HG03342 (cell line): ENCODE measurements around the gene KCNN3.
A peak's percentile ranks its signal among the peaks of the same experiment; 100 is the strongest.

Experiments
- ATAC-seq: cut with Tn5 transposase; IDR thresholded peaks from one replicate; pipeline ENCODE4 v1.9.1; 2021; ENCODE audit warnings: mild to moderate bottlenecking, moderate library complexity; ENCODE audit not compliant: unreplicated experiment

The KCNN3 gene

GRCh38 chr1:154880671-154881070 is 10.6 kb upstream of the KCNN3 start:
- ATAC-seq: no peak

- no peak for ATAC-seq
Observed at GRCh38 chr1:154879038-154879421, 8.9 kb upstream of the KCNN3 start.

- no peak for ATAC-seq
Observed at GRCh38 chr1:154878371-154879037, 8.4 kb upstream of the KCNN3 start.

- no peak for ATAC-seq
Observed at GRCh38 chr1:154877370-154877974, 7.4 kb upstream of the KCNN3 start.

- no peak for ATAC-seq
Observed at GRCh38 chr1:154876842-154877369, 6.8 kb upstream of the KCNN3 start.

DNA sequence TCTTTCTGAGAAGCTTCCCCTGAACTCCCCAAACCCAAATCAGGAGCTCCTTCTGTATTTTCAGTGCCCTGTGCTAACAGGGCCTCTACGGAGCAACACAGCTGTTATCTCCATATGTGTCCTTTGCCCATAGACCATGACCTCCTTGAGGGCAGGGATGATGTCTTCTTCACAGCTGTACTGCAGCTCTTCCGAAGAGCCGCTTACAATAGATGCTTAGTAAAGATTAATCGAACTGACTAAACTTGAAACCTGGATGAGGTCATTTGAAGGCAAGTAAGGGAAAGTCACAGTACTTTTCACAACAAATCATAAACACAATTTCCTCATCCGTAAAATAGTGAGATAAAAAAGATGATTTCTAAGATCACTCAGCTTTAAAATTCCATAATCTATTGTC is 4.4 kb upstream of the KCNN3 start:
- ATAC-seq: no peak

- ATAC-seq: no peak
Observed at GRCh38 chr1:154873321-154873950, 3.4 kb upstream of the KCNN3 start.

DNA sequence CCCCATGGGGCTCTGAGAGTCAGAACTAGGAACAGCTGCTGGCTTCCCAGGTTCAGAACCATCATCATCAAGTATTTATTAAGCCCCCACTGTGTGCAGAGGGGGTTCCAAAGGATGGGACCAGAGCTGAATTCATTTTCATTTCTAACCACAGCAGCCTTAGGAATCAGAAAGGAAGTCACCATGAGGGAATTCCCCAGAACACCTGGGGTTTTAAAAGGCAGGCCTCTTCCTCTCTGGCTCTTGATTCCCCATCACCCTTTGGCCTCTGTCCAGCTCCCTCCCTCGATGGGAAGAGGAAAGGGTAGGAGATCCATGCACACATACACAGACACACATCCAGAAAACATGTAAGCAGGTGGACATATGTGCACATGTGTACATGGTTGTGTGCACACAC is 1.3 kb upstream of the KCNN3 start:
- no peak for ATAC-seq

DNA sequence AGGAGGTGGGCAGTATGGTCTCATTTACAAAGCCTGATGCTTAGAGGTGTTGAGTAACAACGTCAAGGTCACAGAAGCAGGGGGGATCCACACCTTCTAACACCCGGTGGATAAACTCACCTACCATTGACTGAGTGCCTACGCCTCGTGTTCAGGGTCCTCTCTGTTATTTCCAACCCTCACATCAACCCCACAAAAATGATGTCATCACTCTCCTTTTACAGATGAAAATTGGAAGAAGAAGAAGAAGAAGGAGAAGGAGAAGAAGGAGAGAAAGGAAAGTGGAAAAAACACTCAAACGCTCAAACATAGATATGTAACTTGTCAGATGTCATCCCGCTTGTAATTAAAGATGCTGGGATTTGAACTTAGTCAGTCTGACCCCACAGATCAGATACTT is 653 bp upstream of the KCNN3 start:
- no peak for ATAC-seq

- ATAC-seq: no peak
Observed at GRCh38 chr1:154869351-154870114, 548 bp downstream of the KCNN3 start.

DNA sequence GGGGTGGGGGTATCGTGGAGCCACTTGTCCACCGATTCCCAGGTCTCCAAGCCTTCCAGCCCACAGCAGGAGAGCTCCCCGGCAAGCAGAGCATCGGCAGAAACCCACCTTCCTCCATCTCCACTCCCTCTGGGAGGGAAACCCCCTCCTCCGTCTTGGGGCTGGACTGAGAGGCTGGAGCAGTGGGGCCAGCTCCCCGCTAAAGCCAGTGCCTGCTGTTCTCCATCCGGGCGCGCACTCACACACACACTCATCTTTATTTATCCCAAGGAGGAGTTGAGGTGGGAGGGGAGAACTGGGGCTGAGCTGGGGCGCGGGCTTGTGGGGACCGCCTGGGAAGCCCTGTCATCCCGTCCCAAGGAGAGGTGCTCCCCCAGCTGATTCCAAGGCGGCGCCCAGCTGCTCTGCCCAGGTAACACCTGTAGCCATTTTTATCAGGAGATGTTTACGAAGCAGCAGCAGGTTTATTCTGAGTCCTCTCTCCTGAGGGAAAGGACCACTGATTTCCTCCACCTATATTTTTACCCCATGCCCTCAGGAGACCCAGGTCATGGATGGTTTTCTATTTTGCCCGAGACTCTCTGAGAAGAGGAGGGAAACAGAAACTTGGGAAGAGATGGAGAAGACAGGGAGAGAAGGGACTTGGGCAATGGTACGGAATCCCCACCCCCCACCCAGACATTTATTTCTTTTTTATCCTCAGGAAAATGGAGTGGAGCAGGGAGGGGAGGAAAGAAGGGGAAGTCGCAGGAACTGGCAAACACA is 2.1 kb downstream of the KCNN3 start:
- ATAC-seq: no peak

DNA sequence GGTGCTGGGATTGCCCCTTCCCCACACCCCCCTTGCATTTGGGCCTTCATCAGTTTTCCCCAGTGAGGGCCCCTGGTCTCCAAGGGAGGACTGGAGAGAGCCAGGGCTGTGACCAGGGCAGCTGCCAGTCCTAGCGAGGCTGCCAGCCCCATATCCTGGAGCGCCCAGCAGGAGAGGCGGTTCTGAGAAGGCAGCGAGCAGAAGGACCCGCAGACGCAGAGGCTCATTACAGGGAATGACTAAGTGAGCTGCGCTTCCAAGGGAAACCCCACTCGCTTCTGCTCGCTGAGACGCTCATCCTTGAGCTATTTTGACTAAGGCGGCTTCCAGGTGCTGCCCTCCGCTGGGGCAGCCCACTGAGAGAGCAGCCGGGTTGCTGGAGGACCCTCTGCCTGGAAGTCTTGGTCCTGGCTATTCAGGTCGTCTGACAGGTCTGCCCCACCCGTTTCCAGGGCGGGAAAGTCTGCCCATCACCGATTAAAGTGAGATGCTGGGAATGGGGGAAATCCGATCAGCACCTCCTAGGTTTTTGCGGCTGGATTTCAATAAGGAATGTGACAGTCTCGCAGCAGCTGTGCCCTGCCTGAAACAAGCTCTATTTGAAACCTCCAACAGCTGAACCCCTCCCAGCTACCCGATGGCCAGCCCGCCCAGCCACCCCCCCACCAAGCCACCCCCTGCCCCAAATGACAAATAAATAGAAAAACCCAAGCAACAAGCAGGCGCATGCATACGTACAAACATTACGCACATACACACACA is 2.8 kb downstream of the KCNN3 start:
- ATAC-seq: no peak

GRCh38 chr1:154866257-154867063 is 3.6 kb downstream of the KCNN3 start:
- no peak for ATAC-seq

DNA sequence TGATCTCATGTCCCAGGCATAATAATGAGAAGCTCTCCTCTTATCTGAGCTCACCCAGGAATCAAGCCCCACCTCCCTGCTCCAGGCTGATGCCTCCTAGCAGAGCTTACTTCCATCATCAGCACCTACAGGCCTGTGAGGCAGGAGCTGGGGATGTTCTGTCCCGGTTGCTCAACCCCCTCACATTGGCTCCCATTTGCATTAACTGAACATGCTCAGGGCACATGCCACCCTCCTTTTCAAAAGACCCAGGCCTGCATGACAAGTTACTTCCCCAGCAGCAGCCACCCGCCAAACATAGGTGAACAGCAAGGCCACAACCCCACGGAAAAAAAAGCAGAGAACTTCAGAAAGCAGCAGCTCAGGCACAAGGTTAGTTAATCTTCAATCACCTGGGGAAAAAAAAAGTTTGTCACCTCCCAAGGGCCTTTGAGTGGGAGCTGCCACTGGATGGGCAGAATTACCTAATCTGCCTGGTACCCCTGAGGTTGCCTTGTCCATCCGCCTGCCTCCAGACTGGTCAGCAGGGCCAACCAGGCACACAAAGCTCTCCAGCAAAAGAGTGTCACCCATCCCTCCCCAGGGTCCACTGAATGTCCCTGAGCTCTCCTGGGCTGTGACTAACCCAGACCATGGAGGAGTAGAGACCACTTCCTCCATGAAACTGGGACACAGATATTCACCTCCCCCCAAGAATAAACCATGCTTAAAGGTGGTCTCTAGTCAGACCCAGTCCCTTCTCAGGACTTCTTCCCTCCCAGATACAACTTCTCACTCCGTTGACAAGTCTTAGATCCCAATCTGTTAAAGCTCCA is 4.4 kb downstream of the KCNN3 start:
- ATAC-seq: no peak

GRCh38 chr1:154864189-154864975 is 5.7 kb downstream of the KCNN3 start:
- no peak for ATAC-seq

GRCh38 chr1:154863315-154864174 is 6.5 kb downstream of the KCNN3 start:
- peak; percentile 26 for ATAC-seq

DNA sequence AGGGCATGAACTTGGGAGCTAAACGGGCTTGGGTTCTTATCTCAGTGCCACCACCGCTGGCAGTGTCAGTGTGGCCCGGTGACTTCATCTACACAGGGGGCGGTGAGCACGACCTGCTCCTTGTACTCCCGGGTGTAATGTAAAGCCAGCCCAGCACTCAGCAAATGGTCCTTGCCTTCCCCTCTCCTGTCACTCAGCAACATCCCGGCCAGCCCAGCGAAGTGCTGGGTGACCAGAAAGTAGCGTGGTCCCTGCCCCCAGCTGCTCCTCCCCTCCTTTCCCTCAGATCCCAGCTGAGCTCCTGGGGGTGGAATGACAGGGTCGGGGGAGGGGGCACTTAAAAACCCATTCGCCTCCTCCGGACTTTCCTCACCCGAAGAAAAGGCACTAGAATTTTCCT is 7.2 kb downstream of the KCNN3 start:
- ATAC-seq: no peak
